ENCODE measurements around the gene SLC39A5.
A peak's percentile ranks its signal among the peaks of the same experiment; 100 is the strongest.

SLC39A5 gene

DNA sequence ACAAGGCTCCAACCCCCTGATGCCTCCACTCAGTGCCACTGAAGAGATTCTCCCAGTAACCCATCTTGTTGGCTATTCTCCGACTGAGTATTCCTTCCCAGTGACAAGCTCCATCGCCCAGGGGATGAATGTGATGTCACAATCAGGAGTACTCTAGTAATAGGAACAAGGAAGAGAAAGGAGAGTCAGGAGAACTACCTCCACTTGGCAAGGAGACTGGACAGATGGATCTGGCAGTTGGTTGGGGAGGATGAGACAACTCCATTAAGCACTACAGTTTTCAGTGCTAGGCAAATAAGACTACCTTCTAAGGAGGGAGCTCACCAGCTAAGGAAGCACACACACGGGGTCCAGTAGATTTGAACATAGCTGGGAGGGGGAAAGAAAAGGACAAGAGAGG lies 13.4 kb upstream of the SLC39A5 start:
- DNase-seq: no peak

DNA sequence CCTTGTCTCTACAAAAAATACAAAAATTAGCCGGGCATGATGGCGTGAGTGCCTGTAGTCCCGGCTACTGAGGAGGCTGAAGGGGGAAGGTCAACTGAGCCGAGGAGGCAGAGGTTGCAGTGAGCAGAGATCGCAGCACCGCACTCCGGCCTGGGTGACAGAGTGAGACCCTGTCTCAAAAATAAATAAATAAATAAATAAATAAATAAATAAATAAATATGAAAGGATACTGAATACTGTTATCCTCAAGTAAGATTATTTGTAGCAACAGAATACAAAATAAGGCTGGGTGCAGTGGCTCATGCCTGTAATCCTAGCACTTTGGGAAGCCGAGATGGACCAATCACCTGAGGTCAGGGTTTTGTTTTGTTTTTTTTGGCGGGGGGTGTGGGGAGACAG lies 10.0 kb upstream of the SLC39A5 start:
- DNase-seq: no peak

DNA sequence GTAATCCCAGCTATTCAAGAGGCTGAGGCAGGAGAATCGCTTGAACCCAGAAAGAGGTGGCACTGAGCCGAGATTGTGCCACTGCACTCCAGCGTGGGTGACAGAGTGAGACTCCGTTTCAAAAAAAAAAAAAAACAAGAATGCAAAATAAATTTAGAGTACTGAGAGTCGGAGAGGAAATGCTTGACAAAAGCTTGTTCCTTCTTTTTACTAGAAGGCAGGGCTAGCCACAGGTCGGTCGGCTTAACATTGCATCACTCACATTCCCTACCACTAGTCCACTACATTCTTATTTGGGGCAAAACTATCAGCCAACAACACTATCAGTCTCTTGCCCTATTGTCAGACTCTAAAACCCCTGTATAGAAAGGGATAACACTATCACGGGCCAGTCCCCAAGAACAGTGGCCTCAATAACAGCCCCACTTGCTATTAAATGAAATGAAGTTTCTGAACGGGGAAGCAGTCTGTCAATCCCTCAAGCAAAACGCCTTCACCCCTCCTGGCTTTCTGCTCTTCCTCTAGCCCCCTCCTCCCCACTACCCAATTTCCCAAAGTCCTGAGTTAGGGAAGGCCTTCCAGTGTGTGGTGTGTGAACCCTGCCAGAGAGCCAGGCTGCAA lies 9.1 kb upstream of the SLC39A5 start:
- DNase-seq: no peak

DNA sequence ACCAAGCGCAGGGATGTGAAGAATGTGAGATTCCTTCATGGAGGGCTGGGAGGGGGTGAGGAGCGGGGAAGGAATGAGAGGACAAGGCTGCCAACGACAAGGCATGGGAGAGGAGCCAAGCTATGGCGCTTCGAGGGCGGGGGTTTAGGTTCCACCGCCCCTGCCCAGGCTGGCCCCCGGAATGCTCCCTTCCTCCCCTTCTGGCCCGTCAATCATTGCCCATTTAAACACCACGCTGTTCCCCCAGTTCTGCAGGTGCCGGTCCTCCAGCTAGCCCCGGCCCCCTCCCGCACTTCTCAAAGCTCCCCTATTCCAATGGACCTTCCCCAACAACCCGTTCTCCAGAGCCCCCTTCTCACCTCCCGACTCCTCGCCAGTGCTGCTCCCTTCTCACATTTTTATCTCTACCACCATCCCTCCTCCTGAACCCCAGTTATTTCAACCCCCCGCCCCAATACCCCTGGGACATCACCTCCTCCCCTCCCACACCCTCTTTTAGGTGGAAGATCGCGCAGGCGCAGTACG lies 8.6 kb upstream of the SLC39A5 start:
- peak; percentile 46 for DNase-seq

DNA sequence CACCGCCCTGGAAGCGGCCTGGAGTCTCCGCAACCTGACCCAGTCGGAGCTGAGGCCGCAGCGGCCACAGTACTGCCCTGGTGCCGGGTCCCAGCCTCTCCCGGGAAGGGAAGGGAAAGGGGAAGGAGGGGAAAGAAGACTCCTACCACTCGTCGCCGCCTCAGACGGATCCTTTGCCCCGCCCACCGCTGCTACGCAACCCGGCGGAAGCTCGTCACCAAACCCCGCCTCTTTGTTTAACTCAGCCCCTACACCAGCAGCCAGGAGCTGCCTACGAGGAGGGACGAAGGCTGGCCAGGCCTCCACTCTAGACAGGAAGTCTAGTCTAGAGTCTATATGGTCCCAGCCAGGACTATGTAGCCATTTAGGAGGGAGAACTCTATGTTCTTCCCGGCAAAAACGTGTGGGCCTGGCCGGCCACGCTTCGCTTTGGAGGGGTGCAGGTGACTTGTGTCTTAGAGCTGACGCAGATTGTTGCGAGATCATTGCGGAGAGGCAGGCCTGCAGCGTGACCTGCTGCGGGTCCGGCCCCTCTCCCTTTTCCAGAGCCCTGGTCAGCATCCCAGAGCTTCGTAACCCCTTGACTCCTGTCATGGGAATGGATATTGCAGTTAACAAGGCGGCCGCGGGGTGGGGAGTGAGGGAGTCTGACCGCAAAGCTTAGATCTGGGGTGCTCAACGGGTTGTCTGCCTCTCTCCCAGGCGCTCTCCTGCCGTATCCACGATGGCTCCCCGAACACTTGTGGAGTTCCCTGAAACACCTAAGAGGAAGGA lies 7.9 kb upstream of the SLC39A5 start, which contains the start of gene RNF41:
TSS of gene RNF41 (minus strand) at position 166 of the 774 bp plus-strand sequence. CDS start 7,875 bp downstream, outside the sequence.
- peak; percentile 78 for DNase-seq

DNA sequence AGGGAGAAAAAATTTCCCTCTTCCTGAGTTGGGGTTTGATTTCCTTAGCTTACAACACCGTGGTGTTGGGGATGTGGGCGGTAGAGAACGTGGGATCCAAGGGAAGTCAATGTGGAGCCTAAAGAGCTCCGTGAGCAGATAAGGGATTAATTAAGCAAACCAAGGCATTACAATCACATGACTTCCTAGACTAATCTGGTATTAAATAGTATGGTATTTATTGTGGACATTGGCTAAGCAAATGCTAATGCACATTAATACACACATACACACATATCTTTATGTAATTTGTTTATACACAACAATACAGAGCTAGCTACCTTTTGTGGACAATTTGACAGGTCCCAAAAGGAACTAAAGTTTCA lies 7.3 kb upstream of the SLC39A5 start:
- DNase-seq: no peak

DNA sequence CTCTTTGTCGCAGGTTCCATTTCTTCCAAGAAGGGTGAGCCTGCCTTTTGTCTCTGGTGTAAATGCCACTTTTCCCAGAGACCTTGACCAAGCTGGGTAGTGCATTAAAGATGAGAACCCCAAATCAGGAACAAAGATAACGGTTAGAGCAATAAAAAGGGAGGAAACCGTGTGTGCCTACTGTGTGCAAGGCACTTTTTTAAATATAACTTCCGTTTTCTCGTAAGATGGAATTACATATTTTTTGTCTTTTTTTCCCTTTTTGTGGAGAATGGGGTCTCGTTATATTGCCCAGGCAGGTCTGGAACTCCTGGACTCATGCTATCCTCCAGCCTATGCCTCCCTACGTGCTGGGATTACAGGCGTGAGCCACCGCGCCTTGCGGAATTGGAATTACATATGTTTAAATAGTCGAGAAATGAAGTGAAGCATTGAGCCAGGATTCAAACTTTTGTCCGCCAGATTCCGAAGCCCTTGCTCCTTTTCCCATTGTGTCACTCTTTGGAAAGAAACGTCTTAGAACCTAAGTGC lies 6.2 kb upstream of the SLC39A5 start:
- DNase-seq: no peak

DNA sequence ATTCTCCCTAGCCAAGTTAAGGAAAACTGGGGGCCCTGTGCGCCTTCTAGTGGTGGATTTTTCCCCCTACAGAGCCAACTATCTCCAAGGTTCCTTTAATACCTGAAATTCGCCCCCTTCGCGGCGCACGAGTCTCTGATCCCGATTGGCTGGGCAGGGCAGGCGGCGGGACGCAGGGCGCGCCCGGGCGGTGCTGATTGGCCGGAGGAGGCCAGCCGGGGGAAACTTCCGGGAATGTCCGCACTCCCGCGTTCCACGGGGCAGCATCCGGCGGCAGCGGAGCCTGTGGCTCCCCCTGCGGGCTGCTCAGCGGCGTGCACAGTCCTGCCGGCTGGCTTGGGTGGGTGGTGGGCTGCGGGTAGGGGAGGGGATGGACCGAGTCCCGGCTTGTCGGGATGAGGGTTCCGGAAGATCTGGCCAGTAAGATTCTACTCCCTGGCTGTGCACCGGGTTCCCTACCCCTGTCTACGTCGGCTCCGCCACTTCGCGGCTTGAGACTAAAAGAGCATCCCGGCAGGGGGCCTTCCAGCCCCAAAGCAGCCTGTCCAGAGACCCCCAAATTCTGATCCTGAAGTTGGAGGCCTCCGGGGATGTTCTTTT lies 5.6 kb upstream of the SLC39A5 start, which contains the start of gene NABP2:
TSS of gene NABP2 (plus strand) at position 241 of the 600 bp plus-strand sequence. CDS start 515 bp downstream, outside the sequence.
- DNase-seq: peak; percentile 85

DNA sequence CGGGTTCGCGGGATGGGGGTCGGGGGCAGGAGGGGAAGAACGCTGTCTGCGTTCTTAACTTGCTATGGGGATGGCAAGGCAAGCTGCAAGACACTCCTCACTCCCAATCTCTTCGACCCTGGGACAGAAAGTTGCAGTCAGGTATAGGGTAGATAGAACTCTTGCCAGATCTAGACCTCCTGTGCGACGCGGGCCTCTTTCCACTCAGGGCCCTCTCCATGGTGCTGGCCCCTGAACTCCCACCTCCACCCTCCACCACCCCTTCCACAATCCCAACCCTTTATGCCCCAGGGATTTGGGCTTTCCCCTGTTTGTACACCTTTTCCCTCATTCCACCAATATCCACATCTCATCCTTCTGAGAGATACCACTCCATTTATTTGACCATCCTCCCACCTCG lies 4.9 kb upstream of the SLC39A5 start:
- no peak for DNase-seq

DNA sequence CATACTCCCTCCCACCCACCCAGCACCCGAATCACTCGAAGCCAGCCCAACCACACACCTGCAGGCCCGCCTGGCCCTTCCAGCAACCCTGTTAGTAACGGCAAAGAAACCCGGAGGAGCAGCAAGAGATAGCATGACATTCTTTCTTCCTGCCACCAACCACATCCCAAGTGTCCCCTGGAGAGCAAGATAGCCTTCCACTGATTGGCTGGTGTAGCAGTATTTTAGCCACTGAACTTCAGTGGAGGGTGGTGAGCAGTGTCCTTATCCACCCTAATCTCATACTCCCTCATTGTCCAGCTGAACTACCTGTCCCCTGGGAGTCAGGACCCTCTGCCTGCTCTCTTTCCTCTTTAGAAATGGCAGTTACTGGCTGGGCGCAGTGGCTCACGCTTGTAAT lies 769 bp upstream of the SLC39A5 start:
- no peak for DNase-seq

DNA sequence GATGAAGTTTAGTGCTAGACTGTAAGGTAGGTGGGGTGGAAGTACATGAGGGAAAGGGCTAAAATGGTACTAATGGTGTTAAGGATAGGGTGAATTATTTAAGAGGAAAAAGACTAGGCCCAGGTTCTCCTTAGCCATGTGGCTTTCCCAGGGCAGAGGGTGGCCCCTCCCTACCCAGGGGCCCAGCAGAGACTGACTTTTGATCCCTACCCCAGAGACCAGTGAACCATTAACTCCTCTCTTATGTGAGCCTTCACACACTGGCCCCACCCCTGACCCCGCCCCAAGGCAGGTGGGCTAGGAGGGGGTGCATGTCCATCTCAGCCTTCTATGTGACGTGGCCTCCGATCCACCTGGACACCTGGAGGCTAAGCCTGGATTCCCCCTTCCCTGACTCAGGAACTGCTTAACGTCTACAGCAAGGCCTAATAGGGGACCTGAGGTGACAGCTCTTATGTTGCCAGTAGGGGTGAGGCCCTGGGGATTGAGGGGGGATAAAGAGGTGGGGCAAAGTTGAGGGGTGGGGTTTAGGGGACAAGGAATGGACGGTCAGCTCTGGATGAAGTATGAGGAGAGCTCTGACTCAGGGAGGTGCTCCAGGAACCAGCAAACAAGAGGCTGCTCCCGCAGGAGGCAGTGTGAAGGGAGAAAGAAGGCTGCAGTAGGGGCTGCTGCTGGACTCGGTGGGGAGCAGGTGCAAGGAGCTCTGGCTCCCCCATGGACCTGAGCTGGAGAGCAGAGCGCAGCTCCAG lies 757 bp downstream of the SLC39A5 start:
- DNase-seq: no peak

DNA sequence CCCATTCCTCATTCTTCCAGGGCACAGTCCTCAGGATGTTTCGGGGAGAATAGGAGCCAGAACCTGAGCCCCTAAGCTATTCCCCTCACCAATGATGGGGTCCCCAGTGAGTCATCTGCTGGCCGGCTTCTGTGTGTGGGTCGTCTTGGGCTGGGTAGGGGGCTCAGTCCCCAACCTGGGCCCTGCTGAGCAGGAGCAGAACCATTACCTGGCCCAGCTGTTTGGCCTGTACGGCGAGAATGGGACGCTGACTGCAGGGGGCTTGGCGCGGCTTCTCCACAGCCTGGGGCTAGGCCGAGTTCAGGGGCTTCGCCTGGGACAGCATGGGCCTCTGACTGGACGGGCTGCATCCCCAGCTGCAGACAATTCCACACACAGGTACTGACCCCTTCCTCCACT lies 1.3 kb downstream of the SLC39A5 start:
- DNase-seq: no peak

DNA sequence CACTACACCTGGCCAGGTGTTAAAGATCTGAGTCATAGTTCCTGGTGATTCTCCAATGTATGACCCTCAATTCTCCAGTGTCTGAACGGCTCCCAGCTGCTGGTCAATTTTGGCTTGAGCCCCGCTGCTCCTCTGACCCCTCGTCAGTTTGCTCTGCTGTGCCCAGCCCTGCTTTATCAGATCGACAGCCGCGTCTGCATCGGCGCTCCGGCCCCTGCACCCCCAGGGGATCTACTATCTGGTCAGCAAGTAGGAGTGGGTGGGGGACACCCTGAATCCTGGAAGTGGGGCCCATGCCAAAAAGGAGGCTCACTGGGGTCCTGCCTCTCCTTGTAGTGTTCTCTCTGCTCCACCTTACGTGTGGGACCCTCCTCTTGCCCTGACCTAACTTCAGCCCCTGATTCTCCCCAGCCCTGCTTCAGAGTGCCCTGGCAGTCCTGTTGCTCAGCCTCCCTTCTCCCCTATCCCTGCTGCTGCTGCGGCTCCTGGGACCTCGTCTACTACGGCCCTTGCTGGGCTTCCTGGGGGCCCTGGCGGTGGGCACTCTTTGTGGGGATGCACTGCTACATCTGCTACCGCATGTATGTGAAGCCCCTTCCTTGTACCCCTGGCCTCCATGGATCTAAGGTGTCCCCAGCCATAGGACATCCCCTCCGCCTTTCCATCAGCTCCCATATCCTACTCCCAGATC lies 5.0 kb downstream of the SLC39A5 start:
- DNase-seq: no peak

DNA sequence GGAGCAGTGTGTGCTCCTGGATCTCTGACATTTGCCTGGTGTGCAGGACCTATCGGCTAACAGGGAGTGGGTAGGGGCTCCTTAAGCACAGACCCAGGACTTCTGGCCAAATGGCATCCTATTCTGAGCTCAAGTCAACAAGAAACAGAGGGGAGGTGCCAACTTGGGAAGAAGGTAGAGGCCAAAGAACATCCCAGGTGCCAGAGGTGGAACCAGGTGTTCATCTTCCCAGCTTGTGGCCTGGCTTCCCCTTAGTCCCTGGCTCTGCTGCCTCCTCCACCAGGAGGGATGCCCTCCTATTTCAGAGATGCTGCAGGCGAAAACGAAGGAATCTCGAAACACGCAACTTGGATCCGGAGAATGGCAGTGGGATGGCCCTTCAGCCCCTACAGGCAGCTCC lies 6.2 kb downstream of the SLC39A5 start:
- DNase-seq: no peak

DNA sequence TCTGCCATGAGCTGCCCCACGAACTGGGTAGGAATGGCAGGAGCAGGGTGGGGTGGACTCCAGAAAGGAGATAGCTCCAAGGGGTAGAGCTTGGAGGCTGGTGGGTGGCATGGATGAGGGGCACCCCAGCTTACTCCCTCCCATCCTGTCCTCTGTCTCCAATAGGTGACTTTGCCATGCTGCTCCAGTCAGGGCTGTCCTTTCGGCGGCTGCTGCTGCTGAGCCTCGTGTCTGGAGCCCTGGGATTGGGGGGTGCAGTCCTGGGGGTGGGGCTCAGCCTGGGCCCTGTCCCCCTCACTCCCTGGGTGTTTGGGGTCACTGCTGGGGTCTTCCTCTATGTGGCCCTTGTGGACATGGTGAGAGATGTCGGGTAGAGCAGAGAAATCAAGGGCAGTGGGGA lies 7.1 kb downstream of the SLC39A5 start:
- no peak for DNase-seq

DNA sequence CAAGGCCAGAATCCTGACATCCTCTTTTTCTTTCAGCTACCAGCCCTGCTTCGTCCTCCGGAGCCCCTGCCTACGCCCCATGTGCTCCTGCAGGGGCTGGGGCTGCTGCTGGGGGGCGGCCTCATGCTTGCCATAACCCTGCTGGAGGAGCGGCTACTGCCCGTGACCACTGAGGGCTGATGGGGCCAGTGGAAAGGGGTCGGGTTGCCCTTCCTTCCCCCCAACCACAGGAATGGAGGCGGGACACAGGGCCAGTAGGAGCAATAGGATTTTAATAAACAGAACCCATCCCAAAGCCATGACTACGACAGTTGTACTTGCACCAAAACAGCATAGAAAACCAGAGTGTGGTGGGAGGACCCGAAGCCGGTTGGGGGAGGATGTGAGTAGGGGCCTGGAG lies 7.7 kb downstream of the SLC39A5 start:
- no peak for DNase-seq

DNA sequence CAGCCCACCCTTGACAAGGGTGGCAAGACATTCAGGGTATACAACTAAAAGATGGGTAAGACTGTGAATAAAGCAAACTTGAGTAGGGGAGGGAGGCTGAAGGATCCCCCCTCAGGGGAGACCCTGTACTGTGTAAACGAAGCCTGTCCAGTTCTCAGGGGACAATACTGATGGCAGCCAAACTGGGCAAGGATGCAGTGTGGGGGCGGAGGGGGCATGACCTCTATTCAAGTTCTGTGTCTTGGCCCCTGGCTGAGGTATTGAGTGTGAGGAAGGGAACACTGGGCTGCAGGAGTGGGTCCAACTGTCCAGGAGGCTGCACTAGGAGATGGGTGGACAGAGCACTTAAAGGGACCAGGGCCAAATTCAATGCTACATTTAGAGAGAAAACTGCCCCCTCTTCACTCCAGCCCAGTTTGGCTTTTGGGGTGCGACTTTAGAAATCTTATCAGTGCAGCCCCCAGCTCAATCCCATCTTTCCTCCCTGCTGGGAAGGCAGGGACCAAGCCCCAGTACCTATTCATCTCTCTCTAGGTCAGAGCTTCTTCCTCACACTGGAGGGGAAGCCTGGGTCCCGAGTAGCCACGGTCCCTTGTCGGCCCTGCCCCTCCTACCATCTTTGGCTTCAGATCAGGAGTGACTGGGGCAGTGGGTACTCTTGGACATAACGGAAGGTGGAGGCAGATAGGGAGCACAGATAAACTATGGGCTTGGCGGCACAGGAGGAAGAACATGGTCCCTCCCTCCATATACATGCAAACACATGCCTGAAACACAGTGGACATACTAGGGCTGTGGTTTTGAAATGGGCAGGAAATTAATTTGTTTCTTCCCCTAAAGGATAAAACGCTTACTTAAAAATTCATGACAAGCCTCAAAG lies 11.8 kb downstream of the SLC39A5 start:
- DNase-seq: no peak

DNA sequence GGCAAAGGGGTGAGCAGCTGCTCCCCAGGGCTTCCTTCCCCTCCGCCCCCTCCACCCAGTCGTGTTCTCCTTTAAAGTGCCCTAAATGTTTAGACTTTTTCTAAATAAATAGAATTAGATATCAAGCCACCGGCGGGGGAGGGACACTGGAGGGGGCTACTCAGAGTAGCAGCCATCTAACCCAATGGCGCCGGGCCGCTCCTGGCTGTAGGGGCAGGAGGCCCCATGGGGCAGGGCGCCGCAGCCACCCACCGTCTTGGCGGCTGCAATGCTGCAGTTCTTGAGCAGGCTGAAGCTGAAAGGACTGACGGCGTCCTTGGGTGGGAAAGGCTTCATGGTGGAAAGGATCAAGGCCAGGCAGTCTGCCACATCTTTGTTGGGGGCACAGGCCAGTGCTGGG lies 13.1 kb downstream of the SLC39A5 start:
- no peak for DNase-seq

DNA sequence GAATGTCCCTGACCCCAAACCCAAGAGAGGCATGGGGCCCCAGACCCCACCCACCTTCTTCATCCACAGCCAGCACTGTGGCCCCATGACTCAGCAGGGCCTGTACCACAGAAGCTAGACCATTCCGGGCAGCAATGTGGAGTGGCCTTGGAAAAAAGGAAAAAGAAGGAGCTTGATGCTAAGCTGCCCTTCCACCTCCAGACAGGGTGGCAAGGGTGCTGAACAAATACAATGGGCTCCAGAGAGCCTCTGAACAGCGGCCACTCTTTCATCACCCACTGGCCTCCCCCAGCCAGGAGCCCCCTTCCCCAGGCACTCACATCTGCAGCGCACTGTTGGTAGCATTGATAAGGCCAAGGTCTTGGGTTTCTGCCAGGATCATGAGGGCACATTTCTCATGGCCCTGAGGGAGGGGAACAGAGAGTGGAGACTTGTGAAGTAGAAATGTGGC lies 13.9 kb downstream of the SLC39A5 start:
- DNase-seq: no peak

DNA sequence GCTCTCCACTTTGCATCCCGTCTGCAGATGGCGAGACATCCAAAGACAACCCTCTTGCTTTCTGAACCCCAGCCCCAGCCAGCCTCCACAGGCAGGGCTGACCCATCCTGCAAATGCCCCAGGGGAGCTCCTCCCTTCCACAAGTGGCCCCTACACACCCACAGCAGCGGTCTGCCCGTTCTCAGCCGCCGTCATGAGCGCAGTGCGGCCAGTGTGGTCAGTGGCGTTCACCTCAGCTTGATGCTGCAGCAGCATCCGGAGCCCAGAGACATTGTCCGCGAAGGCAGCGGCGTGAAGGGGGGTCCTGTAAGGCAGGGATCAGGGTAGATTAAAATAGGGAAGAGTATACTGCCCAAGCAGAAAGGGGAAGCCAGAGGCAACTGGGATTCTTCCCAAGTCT lies 14.6 kb downstream of the SLC39A5 start:
- DNase-seq: no peak

DNA sequence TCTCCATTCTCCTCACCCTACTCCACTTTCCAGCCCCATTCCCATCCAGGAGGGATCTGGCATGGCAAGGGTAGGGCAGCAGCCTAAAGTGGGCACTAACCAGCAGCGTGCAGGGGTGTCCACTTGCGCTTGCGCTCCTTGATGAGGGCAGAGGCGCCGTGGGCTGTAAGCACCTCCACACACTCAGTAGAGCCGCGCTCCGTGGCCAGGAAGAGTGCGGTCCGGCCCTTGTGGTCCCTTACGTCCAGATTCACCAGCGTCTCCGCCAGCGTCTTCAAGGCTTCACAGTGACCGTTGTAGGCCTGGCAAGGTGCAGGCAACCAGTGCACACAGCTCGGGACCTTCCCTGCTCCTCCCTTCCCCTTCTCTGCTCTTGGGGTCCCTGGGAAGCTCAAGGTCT lies 18.1 kb downstream of the SLC39A5 start:
- DNase-seq: no peak
